Fibroblast of lung (primary cell): ENCODE results near the gene CBL.
"Not testable (repeated sequence)": the region's sequence is repeated elsewhere in the genome, so short reads cannot be mapped to it uniquely, and the experiment has no call there.

Experiments used
- CTCF ChIP-seq, 2 donors: IDR thresholded peaks in 1 of 2; conservative IDR thresholded peaks in 1 of 2; 1 replicate in 1 of 2; 2 replicates in 1 of 2; pipeline ENCODE4 v1.5.1; 2011 to 2012; ENCODE audit warnings: low read length in 2 of 2, control low read depth in 1 of 2, inconsistent platforms in 1 of 2, low read depth in 1 of 2, mild to moderate bottlenecking in 1 of 2
- EZH2 ChIP-seq: IDR thresholded peaks from 2 replicates; pipeline ENCODE4 v1.5.1; 2012; ENCODE audit warnings: low read length, control low read depth, mild to moderate bottlenecking; ENCODE audit errors: missing control alignments

- not testable (repeated sequence) for TF ChIP-seq CTCF (conservative IDR thresholded peaks at IDR 0.05 in 1 of 2, IDR thresholded peaks at IDR 0.05 in 1 of 2; ENCODE audit: low read depth in 1 of 2, low read length in 2 of 2); EZH2
Measured at GRCh38 chr11:119191265-119191664, 14.9 kb upstream of the CBL start.
